ENCODE measurements around the gene SPSB4. TPM values are rescaled to one million over a fixed set of nuclear protein-coding genes. Genes with fewer than 3 reads are reported as not detected.

SPSB4 gene
- total and polyA plus RNA-seq, 2 donors (not counting 3 experiments of a cell fraction or from before 2014, with no cell fraction given), result 0.06 to 0.22 TPM

GRCh38 chr3:141102372-141102771 is 51.2 kb downstream of the SPSB4 start:
- H4K20me1 ChIP-seq (replicated peaks; ENCODE audit: control insufficient read depth, extremely low read depth, insufficient read depth, low read length), result no peaks in the 10 kb centered on the region
- TF ChIP-seq FOS (IDR thresholded peaks at IDR 0.05; ENCODE audit: borderline replicate concordance, insufficient read depth, low read length) (no peak), MYC (IDR thresholded peaks at IDR 0.05; ENCODE audit: low read depth, low read length) (no peak), POLR2AphosphoS5 (IDR thresholded peaks at IDR 0.05; ENCODE audit: insufficient read depth, low read depth, low read length) (no peak), GATA2 (IDR thresholded peaks at IDR 0.05; ENCODE audit: insufficient read depth, insufficient read length, low read depth, low read length) (no peak), JUN (IDR thresholded peaks at IDR 0.05; ENCODE audit: borderline replicate concordance, insufficient read depth, insufficient read length, low read depth) (no peak), POLR2A (IDR thresholded peaks at IDR 0.05; ENCODE audit: low read depth, low read length) (no peak), EZH2 (IDR thresholded peaks at IDR 0.05; ENCODE audit: borderline replicate concordance, low read depth, low read length, severe bottlenecking) (no peak), CTCF (IDR thresholded peaks at IDR 0.05; ENCODE audit: extremely low read depth in 1 of 2, insufficient read depth in 1 of 2, low read depth in 1 of 2, low read length in 2 of 2) (no peak)
- TF ChIP-seq, protein P1, sequence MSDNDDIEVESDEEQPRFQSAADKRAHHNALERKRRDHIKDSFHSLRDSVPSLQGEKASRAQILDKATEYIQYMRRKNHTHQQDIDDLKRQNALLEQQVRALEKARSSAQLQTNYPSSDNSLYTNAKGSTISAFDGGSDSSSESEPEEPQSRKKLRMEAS (IDR thresholded peaks at IDR 0.05; ENCODE audit: insufficient read depth, insufficient read length), result no peak
- no peak overlapping the region for H3K27ac ChIP-seq (ENCODE audit: insufficient read depth, low read depth, low read length)
- no peak overlapping the region for H3K4me2 ChIP-seq (ENCODE audit: insufficient read depth, low read length)
- no peaks in the 10 kb centered on the region for H3K36me3 ChIP-seq (ENCODE audit: control insufficient read depth in 2 of 2, extremely low read depth in 1 of 2, insufficient read depth in 2 of 2, low read length in 2 of 2)
- no peaks in the 10 kb centered on the region for H3K79me2 ChIP-seq (ENCODE audit: control insufficient read depth, insufficient read depth, low read length)
- H3K9me1 ChIP-seq (replicated peaks; ENCODE audit: control insufficient read depth, extremely low read depth, insufficient read depth, low read length), result no peaks in the 10 kb centered on the region
- no peaks in the 10 kb centered on the region for H3K9me3 ChIP-seq (replicated peaks; ENCODE audit: control insufficient read depth, insufficient read depth, low read length)
- dilution Hi-C loops (cut with MboI; ENCODE audit: extremely low pct_ligation_motif_present, low sequenced_read_pairs) (no loop called here), intact Hi-C loops (cut with micrococcal nuclease) (no loop called here)
- ChIA-PET POLR2A (no interaction called here), CTCF (interaction anchor here (1.1 kb wide), 1 partner anchor 11 kb away, joined by 3 read pairs; no protein-coding TSS in a partner anchor)
- H3K27me3 ChIP-seq (ENCODE audit: control insufficient read depth in 2 of 2, insufficient read depth in 2 of 2, low read length in 2 of 2), result no peaks in the 10 kb centered on the region
- DNase-seq (ENCODE audit: low read depth, low spot score) (no peak), FAIRE-seq (no peak)
- no peaks in the 10 kb centered on the region for H3K4me1 ChIP-seq (ENCODE audit: control insufficient read depth, extremely low read depth, insufficient read depth, low read length)
- BruUV-seq (replicated peaks), result no TSS peak
- H3K4me3 ChIP-seq (replicated peaks in 1 of 3; ENCODE audit: insufficient read depth in 1 of 3, low read depth in 1 of 3, low read length in 3 of 3), result no peak overlapping the region
- no peak overlapping the region for H3K9ac ChIP-seq (replicated peaks; ENCODE audit: extremely low read depth, insufficient read depth, low read length)
- no peak overlapping the region for H2AFZ ChIP-seq (ENCODE audit: low read depth, low read length)
